B cell (primary cell): ENCODE data around the gene HAT1.

Experiments used
- EZH2 ChIP-seq: IDR thresholded peaks from 2 replicates; pipeline ENCODE4 v1.6.1; 2012; ENCODE audit warnings: borderline replicate concordance, low read depth, mild to moderate bottlenecking, moderate library complexity, low read length; ENCODE audit not compliant: insufficient read depth, poor library complexity, severe bottlenecking
- TF ChIP-seq, protein P1 (sequence below): fragments of 200-600 bp; IDR thresholded peaks from one replicate; pipeline ENCODE4 v1.8.0; 2022; ENCODE audit warnings: antibody characterized with exemption, mild to moderate bottlenecking

DNA sequence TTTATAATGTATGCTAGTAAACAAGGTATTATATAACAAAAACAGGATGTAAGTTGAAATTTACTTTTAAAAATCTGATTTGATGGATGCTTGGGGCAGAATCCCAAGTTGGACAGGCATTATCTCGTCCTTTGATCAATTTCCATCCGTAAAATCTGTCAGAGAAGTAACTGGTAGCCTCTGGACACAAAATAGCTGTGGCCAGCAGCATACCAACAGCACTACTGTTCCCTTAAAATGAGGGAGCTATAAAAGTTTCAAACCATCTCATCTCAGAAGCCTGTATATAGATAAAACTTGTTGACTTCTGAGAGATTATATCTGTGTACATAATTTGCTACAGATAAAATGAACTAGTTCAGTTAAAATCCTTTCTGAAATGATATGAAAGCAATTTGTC is 62.8 kb downstream of the HAT1 start:
- TF ChIP-seq, protein P1, sequence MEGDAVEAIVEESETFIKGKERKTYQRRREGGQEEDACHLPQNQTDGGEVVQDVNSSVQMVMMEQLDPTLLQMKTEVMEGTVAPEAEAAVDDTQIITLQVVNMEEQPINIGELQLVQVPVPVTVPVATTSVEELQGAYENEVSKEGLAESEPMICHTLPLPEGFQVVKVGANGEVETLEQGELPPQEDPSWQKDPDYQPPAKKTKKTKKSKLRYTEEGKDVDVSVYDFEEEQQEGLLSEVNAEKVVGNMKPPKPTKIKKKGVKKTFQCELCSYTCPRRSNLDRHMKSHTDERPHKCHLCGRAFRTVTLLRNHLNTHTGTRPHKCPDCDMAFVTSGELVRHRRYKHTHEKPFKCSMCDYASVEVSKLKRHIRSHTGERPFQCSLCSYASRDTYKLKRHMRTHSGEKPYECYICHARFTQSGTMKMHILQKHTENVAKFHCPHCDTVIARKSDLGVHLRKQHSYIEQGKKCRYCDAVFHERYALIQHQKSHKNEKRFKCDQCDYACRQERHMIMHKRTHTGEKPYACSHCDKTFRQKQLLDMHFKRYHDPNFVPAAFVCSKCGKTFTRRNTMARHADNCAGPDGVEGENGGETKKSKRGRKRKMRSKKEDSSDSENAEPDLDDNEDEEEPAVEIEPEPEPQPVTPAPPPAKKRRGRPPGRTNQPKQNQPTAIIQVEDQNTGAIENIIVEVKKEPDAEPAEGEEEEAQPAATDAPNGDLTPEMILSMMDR: no peak
- no peak for TF ChIP-seq EZH2
